RPMI8226 (cell line): Measurements from ENCODE around the gene ABCC5.

Experiments
- DNase-seq: peaks from one replicate; pipeline ENCODE4 v3.0.0-alpha.2; 2015

Gene ABCC5

DNA sequence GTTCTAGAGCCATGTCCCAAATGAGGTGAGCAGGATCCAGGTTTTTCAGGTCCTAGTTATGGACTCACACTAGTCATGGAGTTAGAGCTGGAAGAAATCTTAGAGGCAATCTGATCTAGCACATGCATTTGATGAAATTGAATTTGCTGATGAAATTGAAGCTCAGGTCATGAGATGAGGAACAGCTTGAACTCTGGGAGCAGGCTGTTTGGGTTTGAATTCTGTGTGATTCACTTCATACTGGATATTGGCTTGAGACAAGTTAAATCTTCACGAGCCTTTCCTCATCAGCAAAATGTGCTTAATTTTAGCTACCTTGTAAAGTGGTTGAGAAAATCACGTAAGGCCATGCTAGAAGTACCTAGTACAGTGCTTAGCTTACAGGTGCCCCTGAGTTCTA is 99.5 kb downstream of the ABCC5 start:
- DNase-seq, result no peak

GRCh38 chr3:183917776-183918175 is 99.9 kb downstream of the ABCC5 start:
- DNase-seq, result no peak

DNA sequence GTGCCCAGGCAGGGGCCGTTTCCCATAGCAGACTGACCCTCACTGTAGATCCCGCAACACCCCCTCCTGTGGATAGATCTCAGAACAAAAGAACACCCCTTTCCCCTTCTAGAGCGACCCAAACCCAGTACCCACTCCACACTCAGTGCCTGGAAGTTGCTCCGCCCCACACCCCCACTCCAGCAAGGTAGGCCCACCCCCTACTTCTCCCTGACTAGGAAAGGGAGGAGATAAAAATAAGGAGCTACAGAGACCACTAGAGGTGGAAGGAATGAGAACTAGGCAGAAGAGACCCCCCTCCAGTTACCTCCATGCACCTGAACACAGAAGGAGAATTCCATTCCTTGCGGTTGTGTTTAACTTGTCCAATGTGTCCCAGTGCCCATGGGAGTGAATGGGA is 102.8 kb downstream of the ABCC5 start:
- DNase-seq, result no peak

- no peak for DNase-seq
Measured at GRCh38 chr3:183913580-183913920, 104.1 kb downstream of the ABCC5 start.

DNA sequence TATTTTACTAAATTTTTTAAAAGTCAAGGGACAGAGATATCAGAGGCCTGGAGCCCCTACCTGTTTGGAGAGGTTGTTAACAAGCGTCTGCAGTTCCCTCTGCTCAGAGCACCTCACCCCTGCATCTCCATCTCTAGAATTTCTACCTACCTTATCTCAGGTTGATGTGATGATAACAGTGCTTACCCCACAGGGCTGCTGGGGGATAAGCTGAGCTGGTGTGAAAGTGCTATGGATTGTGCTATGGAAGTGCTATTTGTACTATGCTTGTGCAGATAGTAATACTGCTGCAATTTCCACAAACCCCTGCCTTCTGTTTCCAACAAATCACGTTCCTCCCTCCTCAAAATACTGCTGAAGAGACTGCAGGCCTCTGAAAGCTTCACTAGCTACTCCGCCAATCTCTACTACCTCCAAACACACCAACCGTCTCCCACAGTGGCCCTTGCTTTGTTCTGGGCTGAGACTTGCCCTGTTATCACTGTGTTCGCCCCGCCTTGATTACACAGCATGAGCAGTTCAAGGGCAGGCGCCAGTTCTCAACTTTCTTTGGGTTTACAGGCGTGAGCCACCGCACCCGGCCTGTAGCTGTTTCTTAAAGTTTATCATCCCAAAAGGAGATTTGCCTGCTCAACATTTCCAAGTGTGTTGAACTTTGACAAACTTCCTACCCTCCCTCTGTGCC is 104.6 kb downstream of the ABCC5 start:
- DNase-seq, result no peak

DNA sequence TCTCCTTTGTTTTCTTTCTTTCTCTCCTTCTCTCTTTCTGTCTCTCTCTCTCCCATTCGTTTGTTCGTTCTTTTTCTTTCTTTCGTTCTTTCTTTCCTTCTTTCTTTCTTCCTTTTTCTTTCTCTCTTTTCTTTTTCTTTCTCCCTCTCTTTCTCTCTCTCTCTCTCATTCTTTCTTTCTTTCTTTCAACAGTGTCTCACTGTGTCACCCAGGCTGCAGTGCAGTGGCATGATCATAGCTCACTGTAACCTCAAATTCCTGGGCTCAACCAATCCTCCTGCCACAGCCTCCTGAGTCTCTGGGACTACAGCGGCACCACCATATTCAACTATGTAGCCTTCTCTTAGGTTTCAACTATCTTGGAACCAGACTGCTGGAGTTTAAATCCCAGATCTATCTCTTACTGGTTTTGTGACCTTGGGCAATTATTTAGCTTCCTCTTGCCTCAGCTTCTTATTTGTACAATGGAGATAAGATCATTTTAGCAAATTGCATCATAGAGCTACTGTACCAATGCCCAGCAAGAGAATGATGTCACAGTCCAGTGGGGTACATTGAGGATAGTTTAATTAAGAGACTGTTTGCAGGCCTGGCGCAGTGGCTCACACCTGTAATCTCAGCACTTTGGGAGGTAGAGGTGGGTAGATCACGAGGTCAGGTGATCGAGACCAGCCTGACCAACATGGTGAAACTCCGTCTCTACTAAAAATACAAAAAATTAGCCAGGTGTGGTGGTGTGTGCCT is 105.7 kb downstream of the ABCC5 start:
- no peak for DNase-seq

- DNase-seq, result no peak
Measured at GRCh38 chr3:183911087-183911486, 106.6 kb downstream of the ABCC5 start.

GRCh38 chr3:183909030-183909600 is 108.6 kb downstream of the ABCC5 start:
- no peak for DNase-seq

DNA sequence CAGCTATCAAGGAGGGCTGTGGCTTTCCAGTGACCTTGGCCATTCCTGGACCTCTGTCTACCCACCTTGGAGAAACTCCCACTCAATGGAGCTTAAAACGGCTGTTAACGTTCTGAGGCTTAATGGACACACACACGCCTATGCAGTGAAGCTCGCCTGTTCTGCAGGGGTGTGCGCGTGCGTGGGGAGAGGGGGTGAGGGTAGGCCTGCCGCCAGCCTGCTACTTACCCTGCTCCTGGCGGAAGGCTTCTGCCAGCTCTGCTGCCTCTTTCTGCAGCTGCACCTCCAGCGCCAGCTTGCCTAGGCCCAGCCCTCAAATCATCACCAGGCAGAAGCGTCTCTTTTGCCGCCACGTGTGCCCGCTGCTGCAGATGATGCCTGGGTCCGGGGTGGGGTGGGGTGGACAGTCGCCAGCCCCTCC is 109.8 kb downstream of the ABCC5 start:
- DNase-seq, result peak; percentile 50

DNA sequence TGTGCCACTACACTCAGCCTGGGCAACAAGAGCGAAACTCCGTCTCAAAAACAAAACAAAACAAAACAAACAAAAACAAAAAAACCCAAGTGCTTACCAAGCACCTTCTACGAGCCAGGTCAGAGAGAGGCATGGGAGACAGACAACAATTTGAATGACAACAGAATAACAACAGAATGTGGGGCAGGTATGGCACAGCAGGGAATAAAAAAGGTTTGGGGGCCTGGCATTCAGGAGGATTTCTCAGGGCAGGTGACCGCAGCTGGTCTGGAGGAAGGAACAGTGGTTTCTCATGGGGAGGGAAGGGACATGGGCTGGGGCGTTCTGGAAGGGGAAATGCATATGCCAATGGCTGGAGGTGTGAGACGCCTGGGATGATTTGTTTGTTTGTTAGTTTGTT is 110.5 kb downstream of the ABCC5 start:
- DNase-seq, result no peak

GRCh38 chr3:183906234-183906921 is 111.3 kb downstream of the ABCC5 start:
- no peak for DNase-seq

DNA sequence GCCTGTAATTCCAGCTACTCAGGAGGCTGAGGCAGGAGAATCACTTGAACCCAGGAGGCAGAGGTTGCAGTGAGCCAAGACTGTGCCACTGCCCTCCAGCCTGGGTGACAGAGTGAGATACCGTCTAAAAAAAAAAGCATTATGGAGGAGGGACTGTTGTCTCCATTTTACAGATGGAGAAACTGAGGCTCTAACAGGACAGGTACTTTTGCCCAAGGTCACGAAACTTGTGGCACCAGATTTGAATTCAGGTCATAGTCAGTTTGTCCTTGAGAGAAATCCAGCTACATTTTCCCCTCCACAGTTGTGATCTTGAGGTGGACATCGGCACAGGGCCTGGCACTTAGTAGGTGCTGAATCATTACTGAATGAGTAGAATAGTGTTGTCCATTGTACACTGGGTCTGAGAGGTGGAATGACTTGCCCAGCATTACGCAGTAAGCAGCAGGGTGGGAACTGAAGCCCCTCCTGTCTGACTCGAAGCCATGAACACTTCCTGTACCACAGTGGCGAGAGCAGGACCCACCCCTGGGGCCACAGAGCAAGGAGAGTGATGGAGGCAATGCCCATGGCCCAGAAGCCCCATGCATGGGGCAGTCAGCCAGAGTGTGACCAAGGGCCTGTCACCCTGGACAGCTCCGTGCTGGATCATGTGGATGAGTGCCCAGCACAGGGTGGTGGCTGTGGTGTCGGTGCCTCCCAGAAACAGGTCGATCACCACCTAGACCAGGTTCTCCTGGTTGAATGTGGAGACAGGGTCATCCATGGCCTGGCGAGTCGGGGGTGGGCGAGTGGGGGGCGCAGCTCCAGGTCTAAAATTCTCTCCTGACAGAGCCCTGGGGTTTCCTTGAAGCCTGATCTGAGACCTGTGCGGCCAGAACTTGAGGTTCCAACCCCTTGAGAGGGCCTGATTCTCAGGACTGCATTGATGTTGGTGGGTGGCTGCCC is 112.6 kb downstream of the ABCC5 start:
- DNase-seq, result no peak

GRCh38 chr3:183898028-183898431 is 119.7 kb downstream of the ABCC5 start:
- DNase-seq, result peak; percentile 40

DNA sequence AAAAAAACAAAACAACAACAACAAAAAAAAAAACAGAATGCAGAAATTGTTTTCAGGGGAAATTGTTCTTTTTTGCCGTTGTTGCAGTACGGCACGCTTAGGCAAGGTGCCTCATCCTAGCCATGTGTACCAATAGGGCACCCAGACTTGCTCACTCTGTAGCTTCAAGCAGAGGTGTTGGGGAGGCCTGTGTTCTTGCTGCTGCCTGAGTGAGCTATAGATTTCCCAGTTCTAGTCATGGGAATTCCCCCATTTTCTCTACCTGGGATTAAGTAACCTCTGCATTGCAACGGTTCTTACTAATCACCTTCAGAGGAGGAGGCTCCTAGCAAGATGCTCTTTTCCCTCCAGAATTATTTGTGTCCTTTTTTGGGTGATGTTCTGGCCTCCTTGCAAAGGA is 120.1 kb downstream of the ABCC5 start:
- DNase-seq, result no peak

DNA sequence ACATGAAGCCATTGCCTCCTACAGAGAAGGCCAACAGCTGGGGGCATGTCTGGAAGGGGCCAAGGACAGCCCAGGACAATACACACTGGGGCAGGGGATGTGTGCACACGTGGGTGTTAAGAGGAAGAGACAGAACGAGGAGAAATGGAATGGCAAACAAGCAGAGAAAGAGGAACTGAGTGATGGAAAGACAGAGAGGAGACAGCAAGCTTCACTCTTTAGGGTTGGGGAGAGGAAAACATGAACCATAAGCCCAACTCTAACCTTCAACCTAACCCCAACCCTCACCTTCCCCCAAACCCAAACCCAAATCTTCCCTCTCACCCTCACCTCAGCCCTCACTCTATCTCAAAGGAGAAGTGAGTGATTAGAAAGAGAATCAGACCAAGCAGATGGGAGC is 121.1 kb downstream of the ABCC5 start:
- DNase-seq, result no peak

- no peak for DNase-seq
Measured at GRCh38 chr3:183896184-183896583, 121.5 kb downstream of the ABCC5 start.

DNA sequence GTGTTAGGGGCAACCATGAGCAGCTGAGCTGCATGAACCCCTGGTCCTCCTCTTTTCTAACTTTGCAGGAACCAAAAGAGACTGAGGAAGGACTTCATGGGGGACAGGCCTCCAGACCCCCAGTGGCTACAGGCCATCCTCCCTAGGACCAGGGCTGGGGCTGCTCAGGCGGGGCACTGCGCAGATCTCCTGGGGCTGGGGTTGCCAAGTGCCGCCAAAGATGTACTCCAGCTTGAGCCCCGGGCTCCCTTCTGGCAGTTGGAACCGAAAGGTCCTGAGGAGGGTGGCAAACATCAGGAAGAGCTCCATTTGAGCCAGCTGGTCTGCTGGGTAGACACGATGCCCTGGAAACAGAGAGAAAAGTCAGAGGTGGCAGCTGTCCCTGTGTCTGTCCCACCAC is 121.9 kb downstream of the ABCC5 start:
- no peak for DNase-seq

- DNase-seq, result peak; percentile 70
Measured at GRCh38 chr3:183895296-183895695, 122.4 kb downstream of the ABCC5 start.

DNA sequence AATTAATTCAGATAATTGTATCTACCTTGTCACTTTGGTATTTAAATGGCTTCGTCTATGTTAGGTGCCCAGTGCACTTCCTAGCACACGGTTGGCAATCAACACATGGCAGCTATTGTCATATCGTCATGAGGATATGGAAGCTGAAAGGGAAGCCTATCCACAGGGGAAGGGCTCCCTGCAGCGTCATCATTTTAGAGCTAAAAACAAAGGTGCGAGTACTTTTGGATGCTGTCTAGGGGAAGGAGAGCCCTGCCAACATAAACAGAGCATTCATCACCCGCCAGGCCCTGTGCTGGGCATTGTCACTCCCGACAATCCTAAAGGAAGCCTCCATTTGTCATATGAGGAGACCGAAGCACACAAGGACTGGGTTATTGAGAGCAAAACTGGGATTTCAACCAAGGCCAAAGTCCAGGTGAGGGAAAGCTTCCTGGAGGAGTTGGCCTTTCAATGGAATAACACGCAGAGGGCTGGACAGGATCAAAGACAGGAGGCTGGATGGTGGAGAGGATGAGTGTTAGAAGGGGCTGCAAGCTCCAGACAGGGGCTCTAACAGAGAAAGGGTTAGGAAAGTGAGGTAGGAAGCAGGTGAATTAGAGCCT is 125.0 kb downstream of the ABCC5 start:
- DNase-seq, result no peak

- no peak for DNase-seq
Measured at GRCh38 chr3:183885766-183886165, 131.9 kb downstream of the ABCC5 start.

- peak; percentile 97 for DNase-seq
Measured at GRCh38 chr3:183884427-183885296, 133.0 kb downstream of the ABCC5 start, which contains the start of gene PARL. PARL (minus strand) TSS chr3:183884880; CDS start chr3:183884846, 34 bp downstream.
